Uterus (tissue), 2 donors: ENCODE data around the gene ANKRD65.

ENCODE experiments used
- POLR2A ChIP-seq, 2 donors: fragments of 450-650 bp; IDR thresholded peaks; one replicate each; pipeline ENCODE4 v1.6.1; 2016; ENCODE audit warnings: antibody characterized with exemption in 2 of 2, mild to moderate bottlenecking in 1 of 2, moderate library complexity in 1 of 2
- TF ChIP-seq, protein P1 (sequence below), 4 experiments: fragments of 200-600 bp in 2 of 4; fragments of 450-650 bp in 2 of 4; sonication (generic) in 2 of 4; IDR thresholded peaks; one replicate each; pipeline ENCODE4 v1.5.1; 2016 to 2019; ENCODE audit warnings: antibody characterized with exemption in 4 of 4, mild to moderate bottlenecking in 2 of 4, moderate library complexity in 1 of 4

DNA sequence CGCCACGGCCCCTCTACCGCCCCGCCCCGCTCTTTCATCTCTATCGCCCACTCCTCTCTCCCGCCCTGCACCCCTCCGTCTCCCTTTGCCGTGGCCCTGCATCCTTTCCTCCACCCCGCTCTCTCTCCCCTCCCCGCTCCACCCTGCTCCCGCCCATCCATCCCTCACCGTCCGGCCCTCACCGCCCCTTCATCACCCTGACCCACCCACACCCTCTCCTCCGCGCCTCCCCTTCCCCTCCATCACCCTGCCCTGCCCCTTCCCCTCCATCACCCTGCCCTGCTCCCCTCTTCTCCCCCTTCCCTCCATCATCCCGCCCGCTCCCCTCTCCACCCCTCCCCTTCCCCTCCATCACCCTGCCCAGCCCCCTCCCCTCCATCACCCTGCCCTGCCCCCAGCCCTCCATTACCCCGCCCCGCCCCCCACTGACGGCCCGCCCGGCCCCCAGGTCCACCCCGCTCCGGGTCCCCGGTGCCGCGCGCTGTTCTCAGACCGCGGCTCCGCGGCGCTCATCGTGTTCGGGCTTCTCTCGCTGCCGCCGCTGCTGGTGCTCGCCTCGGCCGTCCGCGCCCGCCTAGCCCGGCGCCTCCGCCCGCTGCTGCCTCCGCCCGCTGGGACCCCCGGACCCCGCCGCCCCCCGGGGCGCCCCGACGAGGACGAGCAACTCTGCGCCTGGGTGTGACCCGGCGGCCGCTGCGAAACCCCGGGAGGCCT lies 6.2 kb upstream of the ANKRD65 start:
- TF ChIP-seq, protein P1, sequence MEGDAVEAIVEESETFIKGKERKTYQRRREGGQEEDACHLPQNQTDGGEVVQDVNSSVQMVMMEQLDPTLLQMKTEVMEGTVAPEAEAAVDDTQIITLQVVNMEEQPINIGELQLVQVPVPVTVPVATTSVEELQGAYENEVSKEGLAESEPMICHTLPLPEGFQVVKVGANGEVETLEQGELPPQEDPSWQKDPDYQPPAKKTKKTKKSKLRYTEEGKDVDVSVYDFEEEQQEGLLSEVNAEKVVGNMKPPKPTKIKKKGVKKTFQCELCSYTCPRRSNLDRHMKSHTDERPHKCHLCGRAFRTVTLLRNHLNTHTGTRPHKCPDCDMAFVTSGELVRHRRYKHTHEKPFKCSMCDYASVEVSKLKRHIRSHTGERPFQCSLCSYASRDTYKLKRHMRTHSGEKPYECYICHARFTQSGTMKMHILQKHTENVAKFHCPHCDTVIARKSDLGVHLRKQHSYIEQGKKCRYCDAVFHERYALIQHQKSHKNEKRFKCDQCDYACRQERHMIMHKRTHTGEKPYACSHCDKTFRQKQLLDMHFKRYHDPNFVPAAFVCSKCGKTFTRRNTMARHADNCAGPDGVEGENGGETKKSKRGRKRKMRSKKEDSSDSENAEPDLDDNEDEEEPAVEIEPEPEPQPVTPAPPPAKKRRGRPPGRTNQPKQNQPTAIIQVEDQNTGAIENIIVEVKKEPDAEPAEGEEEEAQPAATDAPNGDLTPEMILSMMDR (IDR thresholded peaks at IDR 0.05): no peak
- no peak for TF ChIP-seq POLR2A (IDR thresholded peaks at IDR 0.05)
